A673 (cell line): ENCODE data around the gene TRPM3. TPM values are rescaled to one million over a fixed set of nuclear protein-coding genes. Genes with fewer than 3 reads are reported as not detected.
"Not testable (repeated sequence)": the region's sequence is repeated elsewhere in the genome, so short reads cannot be mapped to it uniquely, and the experiment has no call there.

Source experiments
- BruUV-seq: library from RNA; stranded (reverse); fragments of 400-500 nt; replicated peaks from 2 replicates; lab custom pipeline; 2021; lab: Mats Ljungman, UMichigan
- CTCF ChIA-PET: fragments of 300-600 bp; sonication (Branson Sonifier 250); formaldehyde crosslinking; loops from one replicate; lab custom pipeline; 2022; ENCODE audit warnings: antibody characterized with exemption; lab: Charles Lee
- POLR2A ChIA-PET: fragments of 300-600 bp; sonication (Branson Sonifier 250); formaldehyde crosslinking; loops from one replicate; lab custom pipeline; 2022; ENCODE audit warnings: antibody characterized with exemption; ENCODE audit not compliant: low non-redundant PET; lab: Charles Lee
- DNase-seq: peaks from one replicate; pipeline ENCODE4 v3.0.0-alpha.2; 2015; ENCODE audit warnings: low spot score
- H3K27ac ChIP-seq: fragments of 200-600 bp; sonication (generic); 2 replicates; pipeline ENCODE4 v1.5.1; 2016; ENCODE audit warnings: mixed run types, low read depth, mild to moderate bottlenecking, mixed read lengths, antibody characterized with exemption, low read length; ENCODE audit not compliant: poor library complexity, severe bottlenecking
- H3K27me3 ChIP-seq: fragments of 200-600 bp; sonication (generic); replicated peaks from 2 replicates; pipeline ENCODE4 v1.6.1; 2017; ENCODE audit warnings: mixed run types, low read depth, mild to moderate bottlenecking, mixed read lengths, antibody characterized with exemption, low read length; ENCODE audit not compliant: insufficient read depth, poor library complexity
- H3K36me3 ChIP-seq: fragments of 200-600 bp; sonication (generic); 2 replicates; pipeline ENCODE4 v1.6.1; 2016; ENCODE audit warnings: mixed run types, mild to moderate bottlenecking, mixed read lengths, antibody characterized with exemption, low read length; ENCODE audit not compliant: insufficient read depth, poor library complexity, severe bottlenecking
- H3K4me1 ChIP-seq: fragments of 200-600 bp; sonication (generic); 2 replicates; pipeline ENCODE4 v1.6.1; 2017; ENCODE audit warnings: mixed run types, mild to moderate bottlenecking, mixed read lengths, antibody characterized with exemption, low read length; ENCODE audit not compliant: insufficient read depth, poor library complexity, severe bottlenecking
- H3K4me3 ChIP-seq: fragments of 200-600 bp; sonication (generic); 2 replicates; pipeline ENCODE4 v1.5.1; 2016; ENCODE audit warnings: low read depth, mixed run types, mild to moderate bottlenecking, mixed read lengths, low read length; ENCODE audit not compliant: poor library complexity, severe bottlenecking
- H3K9me3 ChIP-seq: fragments of 200-600 bp; sonication (generic); 2 replicates; pipeline ENCODE4 v1.6.1; 2016; ENCODE audit warnings: mixed run types, low read depth, mild to moderate bottlenecking, mixed read lengths, antibody characterized with exemption, low read length; ENCODE audit not compliant: poor library complexity, severe bottlenecking
- EZH2 ChIP-seq: fragments of 200-600 bp; sonication (generic); IDR thresholded peaks from 2 replicates; pipeline ENCODE4 v1.6.1; 2017; ENCODE audit warnings: borderline replicate concordance, low read depth, mild to moderate bottlenecking, mixed read lengths, antibody characterized with exemption, low read length; ENCODE audit not compliant: poor library complexity, severe bottlenecking
- intact Hi-C: fragments of 100-400 bp; cut with micrococcal nuclease; formaldehyde crosslinking; loops from one replicate; pipeline ENCODE4 v1.10.0; 2022; ENCODE audit not compliant: unreplicated experiment
- total RNA-seq: library from RNA; stranded (reverse); gene quantifications from 2 replicates; pipeline ENCODE4 v1.2.3, GENCODE V29; 2021
- TF ChIP-seq, protein P1 (sequence below): fragments of 300-800, 200-600 bp; sonication (generic); conservative IDR thresholded peaks from 2 replicates; pipeline ENCODE4 v1.5.1; 2017; ENCODE audit warnings: low read depth, mild to moderate bottlenecking, antibody characterized with exemption, low read length, moderate library complexity, mixed read lengths

The TRPM3 gene
- total RNA-seq, 1 experiment from 2014 or later = not detected

DNA sequence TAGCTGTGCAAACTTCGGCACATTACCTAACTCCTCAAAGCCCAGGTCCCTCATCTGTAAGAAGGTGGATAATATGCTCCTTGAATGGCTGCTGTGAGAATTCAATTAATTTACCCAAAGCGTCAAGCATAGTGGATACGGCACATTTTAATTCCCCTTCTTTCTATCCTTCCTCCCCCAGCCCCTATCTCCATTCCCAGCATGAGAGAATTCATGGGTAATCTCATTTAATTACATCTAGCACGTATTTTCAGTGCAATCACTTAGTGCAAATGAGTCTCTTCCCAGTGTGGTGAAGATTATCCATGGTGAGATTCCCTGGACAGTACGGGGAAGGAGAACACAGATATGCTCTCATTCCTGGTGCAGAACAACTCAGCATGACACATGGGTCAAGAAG is 145.6 kb downstream of the TRPM3 start:
- Histone ChIP-seq H3K4me1 (no peaks in the 10 kb centered on the region), H3K27me3 (no peaks in the 10 kb centered on the region), H3K27ac (no peak overlapping the region), H3K4me3 (no peak overlapping the region), H3K36me3 (no peaks in the 10 kb centered on the region), H3K9me3 (no peaks in the 10 kb centered on the region)
- CTCF ChIA-PET = no interaction called here
- no peak for TF ChIP-seq EZH2
- TF ChIP-seq, protein P1, sequence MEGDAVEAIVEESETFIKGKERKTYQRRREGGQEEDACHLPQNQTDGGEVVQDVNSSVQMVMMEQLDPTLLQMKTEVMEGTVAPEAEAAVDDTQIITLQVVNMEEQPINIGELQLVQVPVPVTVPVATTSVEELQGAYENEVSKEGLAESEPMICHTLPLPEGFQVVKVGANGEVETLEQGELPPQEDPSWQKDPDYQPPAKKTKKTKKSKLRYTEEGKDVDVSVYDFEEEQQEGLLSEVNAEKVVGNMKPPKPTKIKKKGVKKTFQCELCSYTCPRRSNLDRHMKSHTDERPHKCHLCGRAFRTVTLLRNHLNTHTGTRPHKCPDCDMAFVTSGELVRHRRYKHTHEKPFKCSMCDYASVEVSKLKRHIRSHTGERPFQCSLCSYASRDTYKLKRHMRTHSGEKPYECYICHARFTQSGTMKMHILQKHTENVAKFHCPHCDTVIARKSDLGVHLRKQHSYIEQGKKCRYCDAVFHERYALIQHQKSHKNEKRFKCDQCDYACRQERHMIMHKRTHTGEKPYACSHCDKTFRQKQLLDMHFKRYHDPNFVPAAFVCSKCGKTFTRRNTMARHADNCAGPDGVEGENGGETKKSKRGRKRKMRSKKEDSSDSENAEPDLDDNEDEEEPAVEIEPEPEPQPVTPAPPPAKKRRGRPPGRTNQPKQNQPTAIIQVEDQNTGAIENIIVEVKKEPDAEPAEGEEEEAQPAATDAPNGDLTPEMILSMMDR = no peak
- POLR2A ChIA-PET = no interaction called here
- no peak for DNase-seq
- intact Hi-C loops = no loop called here
- no TSS peak for BruUV-seq

DNA sequence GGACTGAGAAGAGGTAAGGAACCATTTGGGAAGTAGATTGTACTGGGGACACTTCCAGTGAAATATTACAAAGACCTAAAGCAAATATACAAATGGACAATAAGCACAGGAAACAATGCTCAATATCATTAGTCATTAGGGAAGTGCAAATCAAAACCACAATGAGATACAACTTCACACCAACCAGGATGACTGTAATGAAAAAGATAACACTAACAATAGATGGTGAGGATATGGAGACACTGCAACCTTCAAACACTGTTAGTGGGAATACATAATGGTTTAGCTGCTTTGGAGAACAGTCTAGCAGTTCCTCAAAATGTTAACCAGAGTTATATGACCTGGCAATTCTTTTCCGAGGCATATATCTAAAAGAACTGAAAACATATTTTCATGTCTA is 149.7 kb downstream of the TRPM3 start:
- no peak for DNase-seq
- no peak overlapping the region for H3K27ac ChIP-seq
- no peaks in the 10 kb centered on the region for H3K4me1 ChIP-seq
- TF ChIP-seq EZH2 = no peak
- TF ChIP-seq, protein P1 = no peak
- intact Hi-C loops = no loop called here
- no peak overlapping the region for H3K4me3 ChIP-seq
- ChIA-PET POLR2A (no interaction called here), CTCF (no interaction called here)
- no peaks in the 10 kb centered on the region for H3K36me3 ChIP-seq
- no TSS peak for BruUV-seq
- H3K27me3 ChIP-seq = no peaks in the 10 kb centered on the region
- H3K9me3 ChIP-seq = no peaks in the 10 kb centered on the region

- H3K4me3 ChIP-seq, H3K9me3 ChIP-seq, DNase-seq, H3K27me3 ChIP-seq, H3K36me3 ChIP-seq, intact Hi-C loops, CTCF ChIA-PET, POLR2A ChIA-PET, H3K27ac ChIP-seq, BruUV-seq, H3K4me1 ChIP-seq: not testable (repeated sequence)
Observed at GRCh38 chr9:70966380-70966779, 155.0 kb downstream of the TRPM3 start.

- POLR2A ChIA-PET = no interaction called here
- BruUV-seq = no TSS peak
- TF ChIP-seq, protein P1 = no peak
- TF ChIP-seq EZH2 = no peak
- intact Hi-C loops = no loop called here
- no peaks in the 10 kb centered on the region for H3K9me3 ChIP-seq
- H3K4me1 ChIP-seq = no peaks in the 10 kb centered on the region
- no peak for DNase-seq
- H3K4me3 ChIP-seq = no peak overlapping the region
- H3K27ac ChIP-seq = no peak overlapping the region
- H3K27me3 ChIP-seq = no peaks in the 10 kb centered on the region
- no peaks in the 10 kb centered on the region for H3K36me3 ChIP-seq
- CTCF ChIA-PET = no interaction called here
Observed at GRCh38 chr9:70964861-70965260, 156.6 kb downstream of the TRPM3 start.
